Measurements from ENCODE around the gene SFSWAP.
A peak's percentile ranks its signal among the peaks of the same experiment; 100 is the strongest.
"Not testable (repeated sequence)": the region's sequence is repeated elsewhere in the genome, so short reads cannot be mapped to it uniquely, and the experiment has no call there.

The SFSWAP gene

GRCh38 chr12:131710464-131711457 is at the start of gene SFSWAP:
TSS of gene SFSWAP (plus strand) at chr12:131711090. CDS start at chr12:131711230, 140 bp downstream.
- DNase-seq, result peak in 54 of 56 donors; percentile 37 to 91 (median 76)

- DNase-seq, result not testable (repeated sequence)
Measured at GRCh38 chr12:131661170-131661985, 49.5 kb upstream of the SFSWAP start.

- DNase-seq, result not testable (repeated sequence)
Measured at GRCh38 chr12:131661986-131662288, 49.0 kb upstream of the SFSWAP start.

DNA sequence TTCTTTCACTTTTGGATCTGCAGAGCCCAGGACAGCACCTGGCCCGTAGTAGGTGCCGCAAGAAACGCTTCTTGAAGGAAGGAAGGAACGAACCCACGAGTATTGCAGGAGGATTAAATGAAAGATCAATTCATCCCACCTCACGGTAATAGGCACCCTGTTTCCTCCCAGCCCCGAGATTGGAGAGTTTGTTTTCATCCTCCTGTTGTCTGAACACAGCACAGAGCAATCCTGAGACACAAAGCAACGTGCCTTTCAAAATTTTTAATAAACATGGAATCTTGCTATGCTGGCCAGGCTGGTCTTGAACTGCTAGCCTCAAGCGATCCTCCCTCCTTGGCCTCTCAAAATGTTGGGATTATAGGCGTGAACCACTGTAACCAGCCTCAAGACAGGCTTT is 48.5 kb upstream of the SFSWAP start:
- not testable (repeated sequence) for DNase-seq

DNA sequence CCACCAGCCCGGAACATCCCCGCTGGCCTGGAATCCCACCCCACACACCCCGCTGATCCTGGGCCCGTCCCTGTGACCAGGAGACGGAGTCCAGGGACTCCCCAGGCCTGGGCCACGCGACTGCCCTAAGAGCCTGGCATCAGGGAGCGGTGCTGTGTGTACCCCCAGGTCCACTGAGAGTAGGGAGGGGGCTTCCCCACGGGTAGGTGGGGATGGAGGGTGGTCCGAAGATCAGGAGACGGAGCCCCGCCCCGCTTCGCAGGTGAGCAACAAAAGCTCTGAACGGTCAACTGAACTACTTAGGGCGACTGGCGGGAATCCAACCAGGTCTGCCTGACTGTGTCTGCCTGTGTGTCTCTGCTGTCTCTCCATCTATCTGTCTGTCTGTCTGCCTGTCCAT is 45.2 kb upstream of the SFSWAP start:
- not testable (repeated sequence) for DNase-seq

DNA sequence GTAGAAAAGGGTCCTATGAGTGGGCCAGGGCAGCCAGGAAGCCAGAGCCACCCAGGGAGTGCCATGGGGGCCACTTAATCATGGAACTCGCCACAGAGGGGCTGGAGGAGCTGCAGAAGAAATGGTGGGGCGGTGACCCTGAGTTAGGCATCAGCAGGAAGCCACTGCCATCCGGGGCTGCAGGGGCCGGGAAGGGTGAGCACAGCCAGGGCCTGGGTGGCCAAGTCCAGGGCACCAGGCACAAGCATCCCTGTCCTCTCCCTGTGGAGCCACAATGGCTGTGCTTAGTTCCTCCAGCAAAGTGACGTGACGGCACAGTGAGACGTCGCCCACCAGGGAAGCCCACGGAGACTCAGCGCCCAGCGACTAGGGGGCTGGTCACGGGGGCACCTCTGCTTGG is 44.4 kb upstream of the SFSWAP start:
- not testable (repeated sequence) for DNase-seq

- DNase-seq, result not testable (repeated sequence)
Measured at GRCh38 chr12:131666978-131667601, 43.8 kb upstream of the SFSWAP start.

DNA sequence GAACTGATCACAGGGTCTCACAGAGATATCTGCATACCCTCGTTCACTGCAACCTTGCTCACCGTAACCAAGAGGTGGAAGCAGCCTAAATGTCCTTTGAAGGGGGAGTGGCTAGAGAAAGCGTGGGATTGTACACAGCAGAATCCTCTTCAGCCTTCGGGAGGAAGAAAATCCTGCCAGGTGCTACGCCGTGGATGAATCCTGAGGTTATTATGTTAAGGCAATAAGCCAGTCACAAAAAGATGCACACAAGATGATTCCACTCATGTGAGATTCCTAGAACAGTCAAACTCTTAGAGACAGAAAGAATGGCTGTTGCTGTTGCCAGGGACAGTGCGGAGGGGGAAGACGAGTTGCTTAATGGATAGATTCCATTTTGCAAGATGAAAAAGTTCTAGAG is 39.6 kb upstream of the SFSWAP start:
- no peak for DNase-seq

DNA sequence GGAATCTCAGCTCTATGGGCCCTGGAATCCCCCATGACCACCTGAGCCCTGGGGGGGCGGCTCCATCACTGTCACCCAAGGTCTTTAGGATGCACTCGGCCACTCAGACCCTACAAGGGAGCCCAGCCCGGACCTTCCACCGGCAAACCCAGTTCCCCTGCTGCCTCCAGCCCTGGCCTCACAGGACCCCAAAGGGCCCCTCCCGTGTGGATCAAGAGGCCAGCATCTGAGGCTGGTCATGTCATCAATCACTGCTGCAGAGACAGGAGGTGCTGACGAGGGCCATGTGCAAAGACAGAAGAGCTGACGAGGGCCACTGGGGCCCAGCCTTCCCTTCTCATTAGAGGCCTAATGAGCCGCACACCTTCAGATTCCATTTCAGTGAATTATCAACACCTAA is 39.0 kb upstream of the SFSWAP start:
- no peak for DNase-seq

DNA sequence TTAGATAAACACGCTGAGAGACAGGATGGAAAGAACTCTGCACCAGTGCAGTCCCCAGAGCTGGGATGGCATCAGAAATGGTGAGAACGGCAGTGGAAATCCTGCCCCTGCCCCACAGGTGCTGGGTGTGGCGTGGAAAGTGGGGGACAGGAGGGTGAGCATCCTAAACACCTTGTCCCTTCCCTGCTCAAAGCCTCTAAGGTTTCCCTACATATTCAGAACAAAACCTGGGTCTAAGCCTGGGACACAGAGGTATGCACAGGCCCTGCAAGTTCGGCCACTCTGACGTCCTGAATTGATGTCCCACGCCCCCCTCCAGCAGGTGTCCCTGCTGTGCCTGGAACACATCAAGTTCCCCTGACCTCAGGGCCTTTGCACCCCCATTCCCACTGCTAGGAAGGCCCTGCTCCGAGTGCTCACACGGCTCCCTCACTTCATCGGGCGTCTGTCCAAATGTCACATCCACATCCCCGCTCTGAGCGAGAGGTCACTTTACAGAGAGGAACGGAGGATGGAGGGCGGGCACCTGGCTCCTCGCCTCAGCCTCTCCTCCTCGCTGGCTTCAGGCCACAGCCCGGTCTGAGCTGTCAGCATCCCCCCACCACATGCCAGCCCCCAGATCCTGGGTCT is 38.5 kb upstream of the SFSWAP start:
- DNase-seq, result no peak

DNA sequence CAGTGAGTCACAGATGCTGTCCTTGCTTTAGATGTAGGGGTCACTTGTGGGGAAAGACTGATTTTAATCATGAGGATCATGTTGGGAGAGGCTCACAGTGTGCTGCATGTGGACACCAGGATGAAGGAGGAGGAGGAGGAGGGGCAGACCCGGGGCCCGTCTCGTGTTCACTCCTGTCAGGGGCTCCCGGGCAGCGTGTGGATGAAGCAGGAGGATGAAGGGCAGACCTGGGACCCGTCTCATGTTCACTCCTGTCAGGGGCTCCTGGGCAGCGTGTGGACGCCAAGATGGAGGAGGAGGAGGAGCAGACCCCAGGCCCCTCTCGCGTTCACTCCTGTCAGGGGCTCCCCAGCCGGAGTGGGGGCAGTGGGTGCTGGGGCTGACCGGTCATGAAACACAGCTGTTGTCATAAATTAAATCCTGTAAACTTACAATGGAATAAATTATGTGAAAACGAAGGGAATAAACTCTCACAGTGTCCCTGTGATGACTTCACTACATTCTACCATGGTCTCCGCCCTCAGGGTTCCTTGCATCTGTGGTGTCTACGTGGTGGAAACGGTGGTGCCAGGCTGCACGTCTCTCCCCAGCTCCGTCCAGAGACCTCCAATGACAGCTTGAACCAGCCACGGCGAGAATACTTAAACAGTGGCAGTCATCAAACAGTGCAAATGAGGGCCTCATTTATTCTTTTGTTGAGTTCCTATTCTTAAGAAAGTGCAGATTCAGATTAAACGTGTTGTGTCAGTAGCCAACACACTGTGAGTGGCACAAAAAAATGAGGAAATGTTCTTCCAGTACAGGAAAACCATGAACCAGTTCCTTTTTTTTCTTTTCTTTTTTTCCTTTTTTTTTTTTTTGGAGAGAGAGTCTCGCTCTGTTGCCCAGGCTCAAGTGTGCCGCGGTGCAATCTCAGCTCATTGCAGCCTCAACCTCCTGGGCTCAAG is 37.7 kb upstream of the SFSWAP start:
- no peak for DNase-seq

DNA sequence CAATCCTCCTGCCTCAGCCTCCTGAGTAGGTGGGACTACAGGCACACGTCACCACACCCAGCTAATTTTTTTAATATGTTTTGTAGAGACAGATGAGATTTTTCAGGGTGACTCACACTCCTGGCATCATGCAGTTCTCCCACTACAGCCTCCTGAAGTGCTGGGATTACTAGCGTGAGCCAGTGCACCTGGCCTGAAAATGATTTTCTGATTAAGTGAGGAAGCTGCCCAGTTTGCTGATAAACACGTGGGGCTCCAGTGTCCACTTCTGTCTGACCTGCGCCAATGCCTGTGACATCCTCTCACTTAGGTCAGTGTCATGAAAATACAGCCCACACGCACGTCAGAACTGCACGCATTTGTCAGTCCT is 37.0 kb upstream of the SFSWAP start:
- DNase-seq, result peak in 3 of 56 donors; percentile 11 to 22 (median 22)

DNA sequence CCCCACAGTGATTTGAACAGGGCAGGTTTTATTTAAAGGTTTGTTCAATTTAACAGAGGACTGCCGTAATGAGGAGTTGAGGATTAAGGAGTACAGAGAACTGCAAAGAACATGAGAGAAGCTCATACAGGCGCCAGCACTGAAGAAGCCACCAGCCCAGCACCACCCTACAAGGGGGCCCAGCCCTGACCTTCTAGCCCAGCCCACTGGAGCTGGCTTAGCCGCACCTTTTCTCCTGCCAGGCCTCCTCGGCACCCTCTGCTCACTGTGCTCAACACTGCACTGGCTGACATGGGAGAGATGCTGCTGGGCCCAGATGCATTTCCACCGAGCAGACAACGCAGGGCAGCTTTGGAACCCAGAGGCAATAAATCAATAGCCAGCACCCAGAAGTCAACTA is 36.5 kb upstream of the SFSWAP start:
- DNase-seq, result no peak

DNA sequence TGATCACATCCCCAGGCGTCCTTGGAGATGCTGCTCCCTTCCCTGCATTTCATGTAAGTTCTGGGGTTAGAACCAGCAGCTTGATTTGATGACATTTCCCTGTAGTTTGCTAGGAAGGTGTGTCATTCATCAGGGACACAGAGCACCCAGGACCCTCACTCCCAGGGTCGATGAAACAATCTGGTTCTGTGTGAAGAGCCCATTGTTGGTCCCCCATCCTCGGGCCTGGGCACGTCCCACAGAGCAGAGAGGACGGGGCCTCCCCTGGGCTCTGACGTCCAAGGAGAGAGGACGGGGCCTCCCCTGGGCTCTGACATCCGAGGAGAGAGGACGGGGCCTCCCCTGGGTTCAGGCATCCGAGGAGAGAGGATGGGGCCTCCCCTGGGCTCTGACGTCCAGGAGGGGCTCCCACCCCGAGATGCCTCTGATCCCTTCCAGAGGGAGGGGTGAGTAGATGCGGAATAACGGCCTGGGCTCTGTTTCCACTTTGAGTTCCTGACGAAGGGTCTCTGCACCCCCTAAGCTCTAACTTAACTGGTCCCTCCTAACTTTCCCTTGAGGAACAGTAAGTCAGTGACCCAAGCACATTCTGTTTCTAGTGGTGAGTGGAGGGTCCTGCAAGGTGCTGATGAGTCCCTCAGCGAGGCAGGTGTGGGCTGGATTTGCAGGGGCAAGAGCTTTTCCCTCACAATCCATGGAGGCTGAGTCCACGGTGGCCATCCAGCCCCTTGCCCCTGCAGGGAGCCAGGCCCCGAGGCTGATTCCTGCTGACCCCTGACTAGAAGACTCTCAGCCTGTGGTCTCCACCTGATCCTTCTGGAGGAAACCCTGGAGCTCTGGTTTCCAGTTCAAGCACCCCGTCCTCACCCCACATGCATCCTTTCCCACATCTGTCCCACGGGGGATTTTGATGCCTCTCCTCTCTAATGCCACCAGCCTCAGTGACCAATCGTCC is 35.5 kb upstream of the SFSWAP start:
- no peak for DNase-seq

DNA sequence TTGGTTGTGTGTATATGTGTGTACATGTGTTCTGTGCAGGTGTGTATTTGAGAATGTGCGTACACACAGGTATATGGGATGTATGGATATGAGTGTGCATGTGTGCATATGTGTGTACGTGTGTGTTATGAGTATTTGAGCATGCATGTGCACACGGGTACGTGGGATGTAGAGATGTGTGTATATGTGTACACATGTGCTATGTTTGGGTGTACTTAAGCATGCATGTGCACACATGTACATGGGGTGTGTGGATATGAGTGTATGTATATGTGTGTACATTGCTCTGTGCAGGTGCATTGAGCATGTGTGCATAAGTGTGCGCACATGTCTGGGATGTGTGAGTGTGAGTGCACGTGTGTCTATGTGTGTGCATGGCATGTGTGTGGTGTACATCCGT is 34.3 kb upstream of the SFSWAP start:
- DNase-seq, result no peak

GRCh38 chr12:131677067-131677466 is 33.8 kb upstream of the SFSWAP start:
- not testable (repeated sequence) for DNase-seq

GRCh38 chr12:131677699-131678098 is 33.2 kb upstream of the SFSWAP start:
- DNase-seq, result no peak

- DNase-seq, result not testable (repeated sequence)
Measured at GRCh38 chr12:131678389-131679181, 32.3 kb upstream of the SFSWAP start.
